Articular chondrocyte of knee joint (primary cell): ENCODE data around the gene TRIM13. TPM values are rescaled to one million over a fixed set of nuclear protein-coding genes. Genes with fewer than 3 reads are reported as not detected.

ENCODE experiments used
- small RNA-seq: library from RNA; depleted of rRNA; stranded (forward); fragments of <200 nt; gene quantifications from one replicate; pipeline ENCODE3, GENCODE V24; 2012
- total RNA-seq: library from RNA; depleted of rRNA; stranded (reverse); fragments of >200 nt; gene quantifications from 2 replicates; pipeline ENCODE4 v1.2.3, GENCODE V29; 2012

Gene TRIM13, protein sequence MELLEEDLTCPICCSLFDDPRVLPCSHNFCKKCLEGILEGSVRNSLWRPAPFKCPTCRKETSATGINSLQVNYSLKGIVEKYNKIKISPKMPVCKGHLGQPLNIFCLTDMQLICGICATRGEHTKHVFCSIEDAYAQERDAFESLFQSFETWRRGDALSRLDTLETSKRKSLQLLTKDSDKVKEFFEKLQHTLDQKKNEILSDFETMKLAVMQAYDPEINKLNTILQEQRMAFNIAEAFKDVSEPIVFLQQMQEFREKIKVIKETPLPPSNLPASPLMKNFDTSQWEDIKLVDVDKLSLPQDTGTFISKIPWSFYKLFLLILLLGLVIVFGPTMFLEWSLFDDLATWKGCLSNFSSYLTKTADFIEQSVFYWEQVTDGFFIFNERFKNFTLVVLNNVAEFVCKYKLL
- 29.1 and 35.7 TPM in 2 replicates for total RNA-seq

DNA sequence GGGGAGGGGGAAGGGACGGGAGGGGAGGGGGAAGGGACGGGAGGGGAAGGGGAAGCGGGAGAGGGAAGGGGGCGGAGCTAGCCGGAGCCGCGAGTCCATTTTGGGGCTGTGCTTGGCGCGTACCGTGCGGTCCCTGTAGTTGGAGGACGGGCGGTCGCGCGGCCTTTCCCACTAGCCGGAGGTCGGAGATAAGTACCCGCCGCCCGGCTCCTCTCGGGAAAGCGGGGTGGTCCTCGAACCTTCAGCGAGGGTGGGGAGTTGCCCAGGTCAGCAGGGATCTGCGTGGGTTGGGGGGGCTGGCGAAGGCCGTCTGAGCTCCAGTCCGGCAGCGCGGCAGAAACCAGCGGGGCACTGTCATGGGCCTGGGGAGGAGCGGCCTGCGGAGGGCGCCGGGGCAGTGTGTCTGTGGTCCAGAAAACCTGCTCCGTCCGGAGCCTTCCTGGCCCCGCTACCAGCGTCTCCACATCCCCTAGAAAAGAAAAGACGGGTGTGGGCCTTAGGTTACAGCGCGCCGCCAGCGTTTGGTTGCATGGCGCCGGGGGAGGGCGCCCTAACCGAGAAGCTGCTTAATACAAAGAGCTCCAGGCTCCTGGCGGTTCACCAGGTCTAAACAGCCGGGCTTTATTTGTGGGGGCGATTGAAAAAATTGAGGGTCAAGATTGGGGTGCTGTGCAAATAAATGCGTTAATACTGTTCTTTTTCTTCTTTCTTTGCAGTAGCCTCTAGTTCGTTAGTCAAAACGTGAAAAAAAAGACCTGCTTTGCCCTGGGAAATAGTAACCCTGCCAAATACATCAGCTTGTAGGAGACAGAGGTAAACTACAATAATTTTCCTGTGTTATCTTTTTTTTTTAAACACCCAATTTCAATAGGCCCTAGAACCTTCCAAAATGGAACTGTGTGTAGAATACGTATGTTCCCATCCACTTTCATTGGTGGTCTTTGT is at the start of gene TRIM13:
Gene TRIM13, plus strand, starts transcription at position 92 of the 945 bp plus-strand sequence. CDS start 14,899 bp downstream, outside the sequence.

DNA sequence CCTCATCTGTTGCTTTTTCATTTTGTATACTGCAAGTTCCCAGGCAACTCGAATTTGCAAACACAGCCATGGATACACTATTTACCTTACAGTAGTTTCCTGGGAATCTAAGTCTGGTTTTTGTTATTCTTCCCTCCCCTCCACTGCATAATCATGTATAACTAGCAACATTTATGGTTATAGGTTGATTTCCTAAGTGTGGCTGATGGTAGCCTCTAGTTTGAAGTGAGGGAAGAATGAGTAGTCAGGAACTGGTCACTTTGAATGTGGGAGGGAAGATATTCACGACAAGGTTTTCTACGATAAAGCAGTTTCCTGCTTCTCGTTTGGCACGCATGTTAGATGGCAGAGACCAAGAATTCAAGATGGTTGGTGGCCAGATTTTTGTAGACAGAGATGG is 18.4 kb downstream of the TRIM13 start, which contains the start of gene KCNRG:
Gene KCNRG, plus strand, starts transcription at position 187 of the 400 bp plus-strand sequence. Its CDS starts 50 bp downstream, at position 237.

Small RNA genes lying within 50 kb of the gene (small RNA-seq; reads per million reads assigned to genes)
- 54.7 reads per million, percentile 97 among the genes with 10 or more reads in this experiment for gene MIR16-1
- gene MIR3613 = not detected
- gene RF02105 = not detected
- gene RF02106 = not detected
- not detected for gene RF02107
- not detected for gene RF02108

Other genes starting within 250 kb of the TRIM13 start
- 48.2 and 51.5 TPM in 2 replicates for gene KPNA3, start 204.4 kb upstream of the TRIM13 start, total RNA-seq
- gene SPRYD7, start 60.7 kb upstream of the TRIM13 start, total RNA-seq = 5.0 and 5.9 TPM in 2 replicates
- gene KCNRG, start 18.4 kb downstream of the TRIM13 start, total RNA-seq = 0.22 and 2.2 TPM in 2 replicates